ENCODE results near the gene ESPL1. TPM values are rescaled to one million over a fixed set of nuclear protein-coding genes. Genes with fewer than 3 reads are reported as not detected.

ESPL1 gene
- total and polyA plus RNA-seq, 4 donors: 2.8 to 19.3 (median 3.7) TPM

- peak; percentile 91 to 98 for TF ChIP-seq GABPA (IDR thresholded peaks at IDR 0.05 in 1 of 2, conservative IDR thresholded peaks at IDR 0.05 in 1 of 2)
- peak; percentile 4 for TF ChIP-seq CTCF (IDR thresholded peaks at IDR 0.05; ENCODE audit: low read depth, low read length, missing input control)
- no peak for TF ChIP-seq FOXA1 (IDR thresholded peaks at IDR 0.05)
- TF ChIP-seq JUND (IDR thresholded peaks at IDR 0.05): no peak
These were observed 31.5 kb downstream of the ESPL1 start, which contains the start of gene MYG1 (continued) for GRCh38 chr12:53299454-53300180.

- no peak for TF ChIP-seq FOXA1 (IDR thresholded peaks at IDR 0.05)
- no peak for TF ChIP-seq YY1 (IDR thresholded peaks at IDR 0.05)
- 7% methylated on average over 12 of the region's 12 CpGs for WGBS
- no peak for DNase-seq (ENCODE audit: low spot score)
- Histone ChIP-seq H3K9ac (ENCODE audit: low read depth in 1 of 2, low read length in 2 of 2) (peak overlapping the region in 1 of 2 donors; percentile 8), H3K27ac (ENCODE audit: low read depth in 1 of 2, low read length in 2 of 2) (peak overlapping the region; percentile 63 to 74), H3K27me3 (ENCODE audit: control insufficient read depth in 4 of 4, insufficient read depth in 4 of 4, low read length in 3 of 4) (no peaks in the 10 kb centered on the region), H3K9me3 (ENCODE audit: control insufficient read depth in 4 of 4, low read length in 3 of 4) (no peaks in the 10 kb centered on the region), H3K4me3 (ENCODE audit: low read depth in 1 of 3, low read length in 3 of 3) (peak overlapping the region; percentile 63 to 90 (median 82)), H3K4me1 (ENCODE audit: control insufficient read depth in 4 of 4, insufficient read depth in 4 of 4, low read length in 3 of 4) (peaks cover 7 to 28% (median 23%) of the 10 kb centered on the region in 4 donors), H3K36me3 (ENCODE audit: control insufficient read depth in 4 of 4, insufficient read depth in 3 of 4, low read depth in 1 of 4, low read length in 3 of 4) (peaks cover 4 to 12% (median 8%) of the 10 kb centered on the region in 4 donors)
These were observed 32.1 kb downstream of the ESPL1 start for GRCh38 chr12:53300187-53300586.

GRCh38 chr12:53302903-53303302 lies 34.8 kb downstream of the ESPL1 start:
- Histone ChIP-seq H3K36me3 (ENCODE audit: control insufficient read depth in 4 of 4, insufficient read depth in 3 of 4, low read depth in 1 of 4, low read length in 3 of 4) (peaks cover 8 to 36% (median 30%) of the 10 kb centered on the region in 4 donors), H3K27me3 (ENCODE audit: control insufficient read depth in 4 of 4, insufficient read depth in 4 of 4, low read length in 3 of 4) (no peaks in the 10 kb centered on the region), H3K9ac (ENCODE audit: low read depth in 1 of 2, low read length in 2 of 2) (no peak overlapping the region), H3K4me1 (ENCODE audit: control insufficient read depth in 4 of 4, insufficient read depth in 4 of 4, low read length in 3 of 4) (peaks cover 3 to 17% (median 13%) of the 10 kb centered on the region in 4 donors), H3K4me3 (ENCODE audit: low read depth in 1 of 3, low read length in 3 of 3) (no peak overlapping the region), H3K27ac (ENCODE audit: low read depth in 1 of 2, low read length in 2 of 2) (no peak overlapping the region), H3K9me3 (ENCODE audit: control insufficient read depth in 4 of 4, low read length in 3 of 4) (no peaks in the 10 kb centered on the region)
- TF ChIP-seq CTCF (IDR thresholded peaks at IDR 0.05; ENCODE audit: low read depth, low read length, missing input control) (no peak), FOXA2 (IDR thresholded peaks at IDR 0.05) (no peak), NR2F2 (IDR thresholded peaks at IDR 0.05) (no peak), FOXA1 (IDR thresholded peaks at IDR 0.05) (no peak), MAX (IDR thresholded peaks at IDR 0.05) (no peak), REST (IDR thresholded peaks at IDR 0.05) (no peak), ATF3 (IDR thresholded peaks at IDR 0.05) (no peak)
- no peak for DNase-seq (ENCODE audit: low spot score)
- 93% methylated on average over 5 of the region's 5 CpGs for WGBS
